ENCODE measurements around the gene KREMEN2.

Gene KREMEN2

GRCh38 chr16:3012828-3013420 is 48.8 kb downstream of the KREMEN2 start, which contains the start of gene CLDN9:
CLDN9 (plus strand) TSS chr16:3012923; CDS start chr16:3013363, 440 bp downstream.
- H3K27ac ChIP-seq, result no peak within 1 kb of the TSS
- peak within 1 kb of the TSS; percentile 53; the same call in 1 of the 2 replicates for H2AFZ ChIP-seq (ENCODE audit: low read depth)
- peaks cover 24% of the 10 kb centered on the region for H3K4me1 ChIP-seq (ENCODE audit: low read depth, poor library complexity, severe bottlenecking)
- no peak for TF ChIP-seq CTCF (conservative IDR thresholded peaks at IDR 0.05; ENCODE audit: low read depth, low read length)
- no peak within 1 kb of the TSS for H3K9ac ChIP-seq
- H3K27me3 ChIP-seq (ENCODE audit: insufficient read depth, low read depth), result peaks cover 69% of the 10 kb centered on the region
- no peaks in the 10 kb centered on the region for H3K36me3 ChIP-seq (ENCODE audit: insufficient read depth)
- no peaks in the 10 kb centered on the region for H4K20me1 ChIP-seq (ENCODE audit: insufficient read depth)
- H3K79me2 ChIP-seq (ENCODE audit: insufficient read depth, low read depth), result no peaks in the 10 kb centered on the region
- peak within 1 kb of the TSS; percentile 62 for H3K4me2 ChIP-seq
- no peak within 1 kb of the TSS for H3K4me3 ChIP-seq (IDR thresholded peaks at IDR 0.05; ENCODE audit: insufficient read depth, low read depth, low read length)

GRCh38 chr16:3013491-3013951 is 49.4 kb downstream of the KREMEN2 start:
- Histone ChIP-seq H3K4me1 (ENCODE audit: low read depth, poor library complexity, severe bottlenecking) (peaks cover 18% of the 10 kb centered on the region), H2AFZ (ENCODE audit: low read depth) (no peak overlapping the region), H4K20me1 (ENCODE audit: insufficient read depth) (no peaks in the 10 kb centered on the region), H3K27ac (no peak overlapping the region), H3K4me2 (no peak overlapping the region), H3K79me2 (ENCODE audit: insufficient read depth, low read depth) (no peaks in the 10 kb centered on the region), H3K36me3 (ENCODE audit: insufficient read depth) (no peaks in the 10 kb centered on the region), H3K4me3 (IDR thresholded peaks at IDR 0.05; ENCODE audit: insufficient read depth, low read depth, low read length) (no peak overlapping the region), H3K9ac (no peak overlapping the region), H3K27me3 (ENCODE audit: insufficient read depth, low read depth) (peaks cover 65% of the 10 kb centered on the region)
- TF ChIP-seq CTCF (conservative IDR thresholded peaks at IDR 0.05; ENCODE audit: low read depth, low read length), result no peak

GRCh38 chr16:3013998-3014690 is 50.1 kb downstream of the KREMEN2 start:
- no peak overlapping the region for H3K27ac ChIP-seq
- no peak overlapping the region for H3K9ac ChIP-seq
- H3K4me2 ChIP-seq, result no peak overlapping the region
- H2AFZ ChIP-seq (ENCODE audit: low read depth), result no peak overlapping the region
- no peak overlapping the region for H3K4me3 ChIP-seq (IDR thresholded peaks at IDR 0.05; ENCODE audit: insufficient read depth, low read depth, low read length)
- no peaks in the 10 kb centered on the region for H3K79me2 ChIP-seq (ENCODE audit: insufficient read depth, low read depth)
- peaks cover 63% of the 10 kb centered on the region for H3K27me3 ChIP-seq (ENCODE audit: insufficient read depth, low read depth)
- no peak for TF ChIP-seq CTCF (conservative IDR thresholded peaks at IDR 0.05; ENCODE audit: low read depth, low read length)
- H3K36me3 ChIP-seq (ENCODE audit: insufficient read depth), result no peaks in the 10 kb centered on the region
- H3K4me1 ChIP-seq (ENCODE audit: low read depth, poor library complexity, severe bottlenecking), result peaks cover 17% of the 10 kb centered on the region
- no peaks in the 10 kb centered on the region for H4K20me1 ChIP-seq (ENCODE audit: insufficient read depth)

- no peak for TF ChIP-seq CTCF (conservative IDR thresholded peaks at IDR 0.05; ENCODE audit: low read depth, low read length)
- no peaks in the 10 kb centered on the region for H3K36me3 ChIP-seq (ENCODE audit: insufficient read depth)
- no peak overlapping the region for H3K4me2 ChIP-seq
Measured at GRCh38 chr16:3014971-3015370, 50.9 kb downstream of the KREMEN2 start.

More at GRCh38 chr16:3014971-3015370, 50.9 kb downstream of the KREMEN2 start:
- Histone ChIP-seq H2AFZ (ENCODE audit: low read depth) (no peak overlapping the region), H3K9ac (no peak overlapping the region), H3K4me1 (ENCODE audit: low read depth, poor library complexity, severe bottlenecking) (peaks cover 24% of the 10 kb centered on the region), H4K20me1 (ENCODE audit: insufficient read depth) (no peaks in the 10 kb centered on the region), H3K27me3 (ENCODE audit: insufficient read depth, low read depth) (peaks cover 58% of the 10 kb centered on the region), H3K4me3 (IDR thresholded peaks at IDR 0.05; ENCODE audit: insufficient read depth, low read depth, low read length) (no peak overlapping the region), H3K79me2 (ENCODE audit: insufficient read depth, low read depth) (no peaks in the 10 kb centered on the region), H3K27ac (no peak overlapping the region)
